ENCODE data around the gene P2RX4. TPM values are rescaled to one million over a fixed set of nuclear protein-coding genes. Genes with fewer than 3 reads are reported as not detected.

The P2RX4 gene
- total RNA-seq, 1 donor from 2014 or later = 55.8 TPM

- peak; percentile 8 for ATAC-seq
- H3K27ac ChIP-seq = no peak overlapping the region
- TF ChIP-seq CTCF (IDR thresholded peaks at IDR 0.05) = no peak
- H3K4me3 ChIP-seq = no peak overlapping the region
- no peaks in the 10 kb centered on the region for H3K27me3 ChIP-seq
- intact Hi-C loops (cut with DNase I) = no loop called here
- peaks cover 33% of the 10 kb centered on the region for H3K4me1 ChIP-seq
- peaks cover 47% of the 10 kb centered on the region for H3K36me3 ChIP-seq
- DNase-seq = no peak
- H3K9me3 ChIP-seq = no peaks in the 10 kb centered on the region
Measured at GRCh38 chr12:121238604-121239350, 28.8 kb downstream of the P2RX4 start.

- H3K4me1 ChIP-seq = peaks cover 33% of the 10 kb centered on the region
- ATAC-seq = peak; percentile 68
- no peaks in the 10 kb centered on the region for H3K27me3 ChIP-seq
- no peak overlapping the region for H3K4me3 ChIP-seq
- H3K36me3 ChIP-seq = peaks cover 48% of the 10 kb centered on the region
- H3K9me3 ChIP-seq = no peaks in the 10 kb centered on the region
- no peak for DNase-seq
- no peak overlapping the region for H3K27ac ChIP-seq
- TF ChIP-seq CTCF (IDR thresholded peaks at IDR 0.05) = no peak
- intact Hi-C loops (cut with DNase I) = no loop called here
Measured at GRCh38 chr12:121239351-121240061, 29.6 kb downstream of the P2RX4 start.

GRCh38 chr12:121240062-121240420, 30.1 kb downstream of the P2RX4 start:
- DNase-seq (no peak), ATAC-seq (no peak)
- Histone ChIP-seq H3K36me3 (peaks cover 46% of the 10 kb centered on the region), H3K27me3 (no peaks in the 10 kb centered on the region), H3K9me3 (no peaks in the 10 kb centered on the region), H3K27ac (no peak overlapping the region), H3K4me3 (no peak overlapping the region), H3K4me1 (peaks cover 33% of the 10 kb centered on the region)
- intact Hi-C loops (cut with DNase I) = no loop called here
- TF ChIP-seq CTCF (IDR thresholded peaks at IDR 0.05) = no peak

GRCh38 chr12:121240484-121241101, 30.7 kb downstream of the P2RX4 start:
- H3K9me3 ChIP-seq = no peaks in the 10 kb centered on the region
- no peak for TF ChIP-seq CTCF (IDR thresholded peaks at IDR 0.05)
- H3K36me3 ChIP-seq = peaks cover 45% of the 10 kb centered on the region
- H3K4me1 ChIP-seq = peaks cover 33% of the 10 kb centered on the region
- ATAC-seq (peak; percentile 73), DNase-seq (peak; percentile 82)
- peak overlapping the region; percentile 10 for H3K4me3 ChIP-seq
- H3K27ac ChIP-seq = peak overlapping the region; percentile 44
- H3K27me3 ChIP-seq = no peaks in the 10 kb centered on the region
- intact Hi-C loops (cut with DNase I) = no loop called here

- ATAC-seq = peak; percentile 3
- H3K36me3 ChIP-seq = peaks cover 37% of the 10 kb centered on the region
Measured at GRCh38 chr12:121241156-121241970, 31.4 kb downstream of the P2RX4 start.

More at GRCh38 chr12:121241156-121241970, 31.4 kb downstream of the P2RX4 start:
- H3K4me1 ChIP-seq = peaks cover 33% of the 10 kb centered on the region
- peak overlapping the region; percentile 44 for H3K27ac ChIP-seq
- no peak overlapping the region for H3K4me3 ChIP-seq
- TF ChIP-seq CTCF (IDR thresholded peaks at IDR 0.05) = no peak
- DNase-seq = no peak
- intact Hi-C loops (cut with DNase I) = no loop called here
- H3K9me3 ChIP-seq = no peaks in the 10 kb centered on the region
- no peaks in the 10 kb centered on the region for H3K27me3 ChIP-seq
